CD1c-positive myeloid dendritic cell (primary cell): Measurements from ENCODE around the gene EPS8L2.
A peak's percentile ranks its signal among the peaks of the same experiment; 100 is the strongest.

Experiments
- DNase-seq: peaks from one replicate; pipeline ENCODE4 v3.0.0-alpha.2; 2016; ENCODE audit errors: extremely low spot score

Gene EPS8L2

GRCh38 chr11:705646-706438, at the start of gene EPS8L2:
Gene EPS8L2 (plus strand): TSS chr11:706231. CDS start chr11:709408, 3,177 bp downstream.
- DNase-seq: no peak

GRCh38 chr11:656426-656825, 49.6 kb upstream of the EPS8L2 start:
- DNase-seq: no peak

GRCh38 chr11:656866-657265, 49.2 kb upstream of the EPS8L2 start:
- DNase-seq: no peak

GRCh38 chr11:657691-658126, 48.3 kb upstream of the EPS8L2 start:
- DNase-seq: no peak

GRCh38 chr11:659532-660085, 46.4 kb upstream of the EPS8L2 start:
- no peak for DNase-seq

- no peak for DNase-seq
Measured at GRCh38 chr11:660281-660680, 45.8 kb upstream of the EPS8L2 start.

GRCh38 chr11:660681-661444, 45.2 kb upstream of the EPS8L2 start:
- no peak for DNase-seq

GRCh38 chr11:662689-663274, 43.2 kb upstream of the EPS8L2 start:
- DNase-seq: peak; percentile 58

GRCh38 chr11:665062-665703, 40.8 kb upstream of the EPS8L2 start:
- DNase-seq: no peak

- DNase-seq: no peak
Measured at GRCh38 chr11:665704-666281, 40.2 kb upstream of the EPS8L2 start.

GRCh38 chr11:673866-674265, 32.2 kb upstream of the EPS8L2 start:
- DNase-seq: no peak

GRCh38 chr11:674406-674805, 31.6 kb upstream of the EPS8L2 start:
- DNase-seq: no peak

GRCh38 chr11:678297-678696, 27.7 kb upstream of the EPS8L2 start:
- DNase-seq: no peak

GRCh38 chr11:679271-680207, 26.5 kb upstream of the EPS8L2 start:
- DNase-seq: no peak

GRCh38 chr11:680476-680875, 25.6 kb upstream of the EPS8L2 start:
- DNase-seq: no peak

GRCh38 chr11:680970-681369, 25.1 kb upstream of the EPS8L2 start:
- no peak for DNase-seq

- DNase-seq: no peak
Measured at GRCh38 chr11:686451-687243, 19.4 kb upstream of the EPS8L2 start.

GRCh38 chr11:687751-688150, 18.3 kb upstream of the EPS8L2 start:
- no peak for DNase-seq

- DNase-seq: no peak
Measured at GRCh38 chr11:688681-689080, 17.4 kb upstream of the EPS8L2 start.

GRCh38 chr11:689625-690024, 16.4 kb upstream of the EPS8L2 start:
- DNase-seq: no peak
